Astrocyte of the cerebellum (primary cell): Measurements from ENCODE around the gene ZNF142.
A peak's percentile ranks its signal among the peaks of the same experiment; 100 is the strongest.

Source experiments
- DNase-seq: peaks from one replicate; pipeline ENCODE4 v3.0.0-alpha.2; 2011; ENCODE audit warnings: low read depth
- H3K4me3 ChIP-seq: 2 replicates; pipeline ENCODE4 v1.5.1; 2011; ENCODE audit warnings: mild to moderate bottlenecking, low read depth, low read length, moderate library complexity
- in situ Hi-C: cut with HindIII; loops from 2 replicates; pipeline ENCODE4 v1.10.0; 2017; ENCODE audit warnings: low sequenced_read_pairs
- TF ChIP-seq, protein P1 (sequence below): IDR thresholded peaks from 2 replicates; pipeline ENCODE4 v1.5.1; 2012; ENCODE audit warnings: low read length, low read depth, moderate library complexity, mild to moderate bottlenecking; ENCODE audit errors: missing control alignments

Gene ZNF142

DNA sequence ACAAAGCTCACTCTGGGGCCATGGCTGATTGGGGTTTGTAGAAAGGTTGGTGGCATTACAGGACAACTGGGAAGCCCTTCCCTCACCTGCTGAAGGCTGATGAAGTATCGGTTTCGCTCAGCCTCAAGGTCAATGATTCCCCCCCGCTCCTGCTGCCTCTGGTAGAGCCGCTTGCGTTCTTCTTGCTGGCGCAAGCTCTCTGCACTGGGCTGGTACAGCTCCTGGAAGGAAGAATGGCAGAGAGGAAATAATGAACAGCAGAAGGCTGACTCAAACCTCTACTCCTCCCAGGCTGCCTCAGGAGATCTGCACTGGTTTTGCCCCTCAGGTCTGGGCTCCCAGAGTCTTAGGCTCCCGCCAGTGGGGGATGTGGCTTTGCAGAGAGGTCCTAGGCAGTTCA, 5.2 kb upstream of the ZNF142 start:
- no peak for DNase-seq
- TF ChIP-seq, protein P1, sequence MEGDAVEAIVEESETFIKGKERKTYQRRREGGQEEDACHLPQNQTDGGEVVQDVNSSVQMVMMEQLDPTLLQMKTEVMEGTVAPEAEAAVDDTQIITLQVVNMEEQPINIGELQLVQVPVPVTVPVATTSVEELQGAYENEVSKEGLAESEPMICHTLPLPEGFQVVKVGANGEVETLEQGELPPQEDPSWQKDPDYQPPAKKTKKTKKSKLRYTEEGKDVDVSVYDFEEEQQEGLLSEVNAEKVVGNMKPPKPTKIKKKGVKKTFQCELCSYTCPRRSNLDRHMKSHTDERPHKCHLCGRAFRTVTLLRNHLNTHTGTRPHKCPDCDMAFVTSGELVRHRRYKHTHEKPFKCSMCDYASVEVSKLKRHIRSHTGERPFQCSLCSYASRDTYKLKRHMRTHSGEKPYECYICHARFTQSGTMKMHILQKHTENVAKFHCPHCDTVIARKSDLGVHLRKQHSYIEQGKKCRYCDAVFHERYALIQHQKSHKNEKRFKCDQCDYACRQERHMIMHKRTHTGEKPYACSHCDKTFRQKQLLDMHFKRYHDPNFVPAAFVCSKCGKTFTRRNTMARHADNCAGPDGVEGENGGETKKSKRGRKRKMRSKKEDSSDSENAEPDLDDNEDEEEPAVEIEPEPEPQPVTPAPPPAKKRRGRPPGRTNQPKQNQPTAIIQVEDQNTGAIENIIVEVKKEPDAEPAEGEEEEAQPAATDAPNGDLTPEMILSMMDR, result no peak
- H3K4me3 ChIP-seq, result no peak overlapping the region
- in situ Hi-C loops, result no loop called here

DNA sequence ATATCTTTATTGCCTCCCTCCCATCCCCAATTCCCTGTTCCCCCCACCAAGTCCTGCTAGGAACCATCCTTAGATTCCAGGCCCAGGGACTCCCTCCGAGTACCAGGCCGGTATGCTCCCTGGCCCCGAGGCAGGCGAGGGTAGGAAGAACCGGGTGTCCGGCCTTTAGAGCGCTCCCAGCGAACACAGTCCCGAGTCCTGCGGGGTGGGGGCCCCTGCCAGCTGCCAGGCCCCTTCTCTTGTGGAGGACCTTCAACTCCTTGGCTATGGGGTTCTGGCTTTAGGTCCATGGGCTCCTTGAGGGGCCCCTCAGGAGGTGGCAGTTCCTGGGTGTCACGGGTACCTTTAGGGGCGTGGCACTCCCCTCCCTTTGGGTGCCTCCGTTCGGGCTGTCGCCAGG, 4.5 kb upstream of the ZNF142 start:
- TF ChIP-seq, protein P1, result no peak
- DNase-seq, result no peak
- H3K4me3 ChIP-seq, result no peak overlapping the region
- in situ Hi-C loops, result no loop called here

DNA sequence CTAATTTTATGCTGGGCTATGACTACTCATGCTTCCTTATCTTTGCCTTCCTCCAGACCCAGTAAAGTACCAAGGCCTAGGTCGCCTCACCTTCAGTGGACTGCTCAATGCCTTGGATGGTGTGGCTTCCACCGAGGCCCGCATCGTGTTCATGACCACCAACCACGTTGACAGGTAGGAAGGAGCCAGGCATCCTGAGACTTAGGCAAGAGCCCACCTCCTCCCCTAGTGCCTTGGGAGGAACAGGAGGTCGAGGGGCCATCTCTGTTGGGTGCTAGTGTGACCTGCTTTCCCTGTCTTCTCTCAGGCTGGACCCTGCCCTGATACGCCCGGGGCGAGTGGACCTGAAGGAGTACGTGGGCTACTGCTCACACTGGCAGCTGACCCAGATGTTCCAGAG, 3.4 kb upstream of the ZNF142 start:
- H3K4me3 ChIP-seq, result no peak overlapping the region
- TF ChIP-seq, protein P1, result no peak
- in situ Hi-C loops, result no loop called here
- DNase-seq, result no peak

DNA sequence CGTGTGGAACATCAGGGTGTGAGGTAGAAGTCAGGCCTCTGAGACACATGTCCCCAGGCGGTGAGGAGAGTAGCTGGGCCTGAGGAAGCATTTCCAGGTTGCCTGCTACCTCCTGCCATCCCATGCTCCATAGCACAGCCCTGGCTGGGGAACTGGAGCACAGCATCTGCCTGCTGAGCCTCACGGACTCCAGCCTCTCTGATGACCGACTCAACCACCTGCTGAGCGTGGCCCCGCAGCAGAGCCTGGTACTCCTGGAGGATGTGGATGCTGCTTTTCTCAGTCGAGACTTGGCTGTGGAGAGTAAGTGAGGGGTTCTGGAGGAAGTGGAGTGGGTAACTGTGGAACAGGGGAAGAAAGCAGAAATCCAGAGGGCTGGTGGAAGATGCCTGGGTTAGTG, 3.0 kb upstream of the ZNF142 start:
- no peak overlapping the region for H3K4me3 ChIP-seq
- TF ChIP-seq, protein P1, result no peak
- in situ Hi-C loops, result no loop called here
- no peak for DNase-seq

DNA sequence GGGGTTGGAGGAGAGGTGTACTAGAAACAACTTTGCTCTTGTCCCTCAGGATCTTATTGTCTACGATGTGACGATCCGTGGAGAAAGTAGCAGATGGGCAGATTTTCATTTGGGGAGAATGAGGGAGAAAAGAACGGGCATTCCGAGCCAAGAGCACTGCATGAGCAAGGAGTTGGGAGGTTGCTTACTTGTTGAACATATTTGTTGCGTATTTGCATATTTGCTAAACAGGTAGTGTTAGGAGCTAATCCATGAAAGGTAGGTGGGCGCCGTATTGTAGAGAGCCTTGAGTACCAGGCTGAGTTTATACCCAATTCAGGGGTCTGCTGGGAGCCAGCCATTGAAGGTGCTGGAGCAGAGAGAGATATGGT, 550 bp upstream of the ZNF142 start:
- H3K4me3 ChIP-seq, result peak overlapping the region; percentile 74
- no peak for DNase-seq
- TF ChIP-seq, protein P1, result no peak
- in situ Hi-C loops, result loop anchor here (5.0 kb wide), 1 partner anchor 88 kb away; no protein-coding TSS in a partner anchor

DNA sequence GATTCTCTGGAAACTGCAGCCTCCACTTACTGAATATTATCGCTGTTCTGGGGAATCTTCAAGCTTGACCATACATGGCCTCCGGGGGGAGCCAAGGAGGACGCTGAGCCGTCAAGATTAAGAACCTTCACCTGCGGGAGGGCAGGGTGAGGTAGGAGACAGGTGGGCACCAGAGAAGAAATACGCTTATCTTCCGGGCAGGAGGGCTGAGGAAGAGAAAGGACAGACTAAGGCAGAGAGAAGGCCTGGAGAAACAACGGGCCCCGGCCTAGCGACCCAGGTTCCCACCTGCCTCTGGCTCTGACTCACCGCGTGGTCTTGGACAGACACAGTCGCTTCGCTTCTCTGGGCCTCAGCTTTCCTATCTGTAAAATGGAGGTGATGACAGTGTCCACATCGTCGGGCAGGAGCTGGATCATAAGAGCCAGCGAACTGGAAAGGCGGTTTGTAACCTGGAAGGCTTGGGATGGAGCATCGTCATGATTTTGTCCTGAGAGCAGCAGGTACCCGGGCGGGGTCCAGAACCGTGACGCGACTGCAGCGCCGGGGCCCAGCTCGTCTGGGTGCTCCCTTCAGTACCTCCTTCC, 659 bp downstream of the ZNF142 start:
- in situ Hi-C loops, result loop anchor here (5.0 kb wide), 1 partner anchor 86 kb away; no protein-coding TSS in a partner anchor
- DNase-seq, result no peak

More for the DNA sequence above, 659 bp downstream of the ZNF142 start:
- peak overlapping the region; percentile 74 for H3K4me3 ChIP-seq
- TF ChIP-seq, protein P1, result peak; percentile 68
